ENCODE results near the gene ALOX15.

- TF ChIP-seq CTCF (IDR thresholded peaks at IDR 0.05; ENCODE audit: low read depth, low read length, poor library complexity, severe bottlenecking): no peak
- TF ChIP-seq EZH2phosphoT487 (IDR thresholded peaks at IDR 0.05; ENCODE audit: borderline replicate concordance, low read length): no peak
These were observed 10.0 kb downstream of the ALOX15 start for GRCh38 chr17:4631431-4631830.
